GM19467 (cell line): ENCODE results near the gene LCLAT1.
"Not testable (repeated sequence)": the region's sequence is repeated elsewhere in the genome, so short reads cannot be mapped to it uniquely, and the experiment has no call there.

Experiments
- ATAC-seq: cut with Tn5 transposase; IDR thresholded peaks from one replicate; pipeline ENCODE4 v1.9.1; 2021; ENCODE audit warnings: mild to moderate bottlenecking, moderate library complexity; ENCODE audit not compliant: unreplicated experiment

The LCLAT1 gene

GRCh38 chr2:30484995-30485394 is 37.9 kb downstream of the LCLAT1 start:
- no peak for ATAC-seq

GRCh38 chr2:30486655-30487054 is 39.6 kb downstream of the LCLAT1 start:
- no peak for ATAC-seq

GRCh38 chr2:30487603-30488002 is 40.6 kb downstream of the LCLAT1 start:
- ATAC-seq = no peak

- ATAC-seq = no peak
These were observed 41.1 kb downstream of the LCLAT1 start for GRCh38 chr2:30488012-30488659.

GRCh38 chr2:30491225-30491624 is 44.2 kb downstream of the LCLAT1 start:
- ATAC-seq = no peak

- no peak for ATAC-seq
These were observed 45.1 kb downstream of the LCLAT1 start for GRCh38 chr2:30492185-30492584.

- no peak for ATAC-seq
These were observed 45.6 kb downstream of the LCLAT1 start for GRCh38 chr2:30492619-30493018.

GRCh38 chr2:30493440-30493839 is 46.4 kb downstream of the LCLAT1 start:
- no peak for ATAC-seq

- not testable (repeated sequence) for ATAC-seq
These were observed 48.9 kb downstream of the LCLAT1 start for GRCh38 chr2:30495896-30496295.

GRCh38 chr2:30499681-30500080 is 52.6 kb downstream of the LCLAT1 start:
- ATAC-seq = no peak

GRCh38 chr2:30500699-30501098 is 53.7 kb downstream of the LCLAT1 start:
- no peak for ATAC-seq

GRCh38 chr2:30502310-30502709 is 55.3 kb downstream of the LCLAT1 start:
- no peak for ATAC-seq

GRCh38 chr2:30503007-30503694 is 56.1 kb downstream of the LCLAT1 start:
- no peak for ATAC-seq

- ATAC-seq = no peak
These were observed 56.6 kb downstream of the LCLAT1 start for GRCh38 chr2:30503695-30504052.

- no peak for ATAC-seq
These were observed 57.7 kb downstream of the LCLAT1 start for GRCh38 chr2:30504731-30505130.

- ATAC-seq = no peak
These were observed 58.6 kb downstream of the LCLAT1 start for GRCh38 chr2:30505500-30506180.

- not testable (repeated sequence) for ATAC-seq
These were observed 60.4 kb downstream of the LCLAT1 start for GRCh38 chr2:30507460-30507859.

- ATAC-seq = no peak
These were observed 62.7 kb downstream of the LCLAT1 start for GRCh38 chr2:30509716-30510115.

- ATAC-seq = no peak
These were observed 63.4 kb downstream of the LCLAT1 start for GRCh38 chr2:30510409-30510808.

- no peak for ATAC-seq
These were observed 64.4 kb downstream of the LCLAT1 start for GRCh38 chr2:30511122-30512083.
